Measurements from ENCODE around the gene LNPEP. TPM values are rescaled to one million over a fixed set of nuclear protein-coding genes. Genes with fewer than 3 reads are reported as not detected.

The LNPEP gene
- total and polyA plus RNA-seq, 10 of the 15 experiments (the other 5 are each of a cell fraction or from before 2014, with no cell fraction given) = 5.6 to 54.9 (median 25.0) TPM

DNA sequence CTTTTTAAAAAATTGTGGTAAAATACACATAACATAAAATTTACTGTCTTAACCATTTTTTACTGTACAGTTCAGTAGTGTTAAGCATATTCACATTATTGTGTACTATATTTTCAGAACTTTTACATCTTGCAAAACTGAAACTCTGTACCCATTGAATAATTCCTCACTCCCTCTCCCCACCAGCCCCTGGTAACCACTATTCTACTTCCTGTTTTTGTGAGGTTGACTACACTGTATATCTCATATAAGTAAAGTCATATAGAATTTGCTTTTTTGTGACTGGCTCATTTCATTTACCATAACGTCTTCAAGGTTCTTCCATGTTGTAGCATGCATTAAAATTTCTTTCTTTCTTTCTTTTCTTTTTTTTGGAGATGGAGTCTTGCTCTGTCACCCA is 87.0 kb downstream of the LNPEP start:
- H3K9me3 ChIP-seq (replicated peaks; ENCODE audit: control insufficient read depth, insufficient read depth, low read length) = no peaks in the 10 kb centered on the region
- no peaks in the 10 kb centered on the region for H3K79me2 ChIP-seq (ENCODE audit: control insufficient read depth, insufficient read depth, low read length)
- no peak overlapping the region for H3K9ac ChIP-seq (ENCODE audit: control insufficient read depth, insufficient read depth, low read length)
- peaks cover 5% of the 10 kb centered on the region; the same call in 1 of the 2 replicates for H3K4me1 ChIP-seq (ENCODE audit: control insufficient read depth, insufficient read depth, low read length)
- no peak for TF ChIP-seq ZBED1 (IDR thresholded peaks at IDR 0.05; ENCODE audit: borderline replicate concordance)
- TF ChIP-seq RFX5 (IDR thresholded peaks at IDR 0.05; ENCODE audit: low read depth, low read length) = no peak
- TF ChIP-seq RUNX3 (IDR thresholded peaks at IDR 0.05; ENCODE audit: low read length) = 0 out of 2 replicates have a peak, but pooled peaks have one; percentile 14
- DNase-seq (ENCODE audit: low read depth, low spot score) (no peak), FAIRE-seq (no peak), ATAC-seq (peak; percentile 77)
- H3K27ac ChIP-seq (ENCODE audit: control insufficient read depth, insufficient read depth) = no peak overlapping the region
- CTCF ChIA-PET = interaction anchor here (1.1 to 1.3 kb wide), 2 partner anchors 25 to 120 kb away, joined by 4 to 5 read pairs; partner anchors contain the start of gene LIX1
- no TSS peak for BruUV-seq (replicated peaks)
- H3K4me3 ChIP-seq = no peak overlapping the region
- H4K20me1 ChIP-seq (ENCODE audit: control insufficient read depth, insufficient read depth) = no peaks in the 10 kb centered on the region
- POLR2A ChIA-PET = no interaction called here
- WGBS (ENCODE audit: insufficient coverage, insufficient replicate concordance, low lambda C conversion rate, missing lambda C conversion rate) = 50% methylated on average over 1 of the region's 1 CpG
- SMC1A ChIA-PET (ENCODE audit: uncharacterized antibody, unreplicated experiment) = no interaction called here
- H2AFZ ChIP-seq (ENCODE audit: control insufficient read depth, low read depth, low read length) = no peak overlapping the region
- H3K4me2 ChIP-seq (ENCODE audit: control insufficient read depth, insufficient read depth) = no peak overlapping the region
- peaks cover 3 to 29% of the 10 kb centered on the region in 2 experiments for H3K36me3 ChIP-seq (ENCODE audit: control insufficient read depth in 2 of 2, insufficient read depth in 2 of 2, low read length in 1 of 2)
- in situ Hi-C loops (cut with MboI) = loop anchor here (25.0 kb wide), 1 partner anchor 1864 kb away; no protein-coding TSS in a partner anchor
- intact Hi-C loops (cut with micrococcal nuclease; ENCODE audit: unreplicated experiment) = no loop called here
- RAD21 ChIA-PET (ENCODE audit: unreplicated experiment) = no interaction called here
- H3K27me3 ChIP-seq (replicated peaks in 1 of 2; ENCODE audit: control insufficient read depth in 2 of 2, insufficient read depth in 2 of 2, low read length in 1 of 2) = no peaks in the 10 kb centered on the region

- no peak for ATAC-seq
- Histone ChIP-seq H3K79me2 (ENCODE audit: control insufficient read depth, insufficient read depth, low read length) (no peaks in the 10 kb centered on the region), H4K20me1 (ENCODE audit: control insufficient read depth, insufficient read depth) (no peaks in the 10 kb centered on the region), H3K4me2 (ENCODE audit: control insufficient read depth, insufficient read depth) (no peak overlapping the region), H3K9ac (ENCODE audit: control insufficient read depth, insufficient read depth, low read length) (no peak overlapping the region), H3K36me3 (ENCODE audit: control insufficient read depth in 2 of 2, insufficient read depth in 2 of 2, low read length in 1 of 2) (peaks cover 5 to 36% of the 10 kb centered on the region in 2 experiments), H3K9me3 (replicated peaks; ENCODE audit: control insufficient read depth, insufficient read depth, low read length) (no peaks in the 10 kb centered on the region), H3K27ac (ENCODE audit: control insufficient read depth, insufficient read depth) (no peak overlapping the region), H3K4me1 (ENCODE audit: control insufficient read depth, insufficient read depth, low read length) (peaks cover 5% of the 10 kb centered on the region; the same call in 1 of the 2 replicates), H3K27me3 (replicated peaks in 1 of 2; ENCODE audit: control insufficient read depth in 2 of 2, insufficient read depth in 2 of 2, low read length in 1 of 2) (no peaks in the 10 kb centered on the region), H3K4me3 (no peak overlapping the region), H2AFZ (ENCODE audit: control insufficient read depth, low read depth, low read length) (no peak overlapping the region)
- in situ Hi-C loops (cut with MboI) (no loop called here), intact Hi-C loops (cut with micrococcal nuclease; ENCODE audit: unreplicated experiment) (no loop called here)
- POLR2A ChIA-PET = interaction anchor here (0.8 kb wide), 1 partner anchor 10 kb away, joined by 3 read pairs; no protein-coding TSS in a partner anchor
- no peak for DNase-seq (ENCODE audit: low read depth, low spot score)
- BruUV-seq (replicated peaks) = no TSS peak
- CTCF ChIA-PET = interaction anchor here (1.0 to 1.5 kb wide), 4 partner anchors 16 to 272 kb away, joined by 3 to 5 read pairs (median 4); no protein-coding TSS in a partner anchor
- SMC1A ChIA-PET (ENCODE audit: uncharacterized antibody, unreplicated experiment) = interaction anchor here (0.8 to 2.4 kb wide), 3 partner anchors 11 to 20 kb away, joined by 3 to 6 read pairs (median 5); no protein-coding TSS in a partner anchor
- RAD21 ChIA-PET (ENCODE audit: unreplicated experiment) = interaction anchor here (0.9 to 1.3 kb wide), 2 partner anchors 32 to 158 kb away, joined by 3 to 4 read pairs; no protein-coding TSS in a partner anchor
- FAIRE-seq = no peak
- WGBS (ENCODE audit: insufficient coverage, insufficient replicate concordance, low lambda C conversion rate, missing lambda C conversion rate) = 100% methylated on average over 6 of the region's 6 CpGs
- TF ChIP-seq, protein P1, sequence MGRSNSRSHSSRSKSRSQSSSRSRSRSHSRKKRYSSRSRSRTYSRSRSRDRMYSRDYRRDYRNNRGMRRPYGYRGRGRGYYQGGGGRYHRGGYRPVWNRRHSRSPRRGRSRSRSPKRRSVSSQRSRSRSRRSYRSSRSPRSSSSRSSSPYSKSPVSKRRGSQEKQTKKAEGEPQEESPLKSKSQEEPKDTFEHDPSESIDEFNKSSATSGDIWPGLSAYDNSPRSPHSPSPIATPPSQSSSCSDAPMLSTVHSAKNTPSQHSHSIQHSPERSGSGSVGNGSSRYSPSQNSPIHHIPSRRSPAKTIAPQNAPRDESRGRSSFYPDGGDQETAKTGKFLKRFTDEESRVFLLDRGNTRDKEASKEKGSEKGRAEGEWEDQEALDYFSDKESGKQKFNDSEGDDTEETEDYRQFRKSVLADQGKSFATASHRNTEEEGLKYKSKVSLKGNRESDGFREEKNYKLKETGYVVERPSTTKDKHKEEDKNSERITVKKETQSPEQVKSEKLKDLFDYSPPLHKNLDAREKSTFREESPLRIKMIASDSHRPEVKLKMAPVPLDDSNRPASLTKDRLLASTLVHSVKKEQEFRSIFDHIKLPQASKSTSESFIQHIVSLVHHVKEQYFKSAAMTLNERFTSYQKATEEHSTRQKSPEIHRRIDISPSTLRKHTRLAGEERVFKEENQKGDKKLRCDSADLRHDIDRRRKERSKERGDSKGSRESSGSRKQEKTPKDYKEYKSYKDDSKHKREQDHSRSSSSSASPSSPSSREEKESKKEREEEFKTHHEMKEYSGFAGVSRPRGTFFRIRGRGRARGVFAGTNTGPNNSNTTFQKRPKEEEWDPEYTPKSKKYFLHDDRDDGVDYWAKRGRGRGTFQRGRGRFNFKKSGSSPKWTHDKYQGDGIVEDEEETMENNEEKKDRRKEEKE (IDR thresholded peaks at IDR 0.05) = no peak
- TF ChIP-seq, protein P2, sequence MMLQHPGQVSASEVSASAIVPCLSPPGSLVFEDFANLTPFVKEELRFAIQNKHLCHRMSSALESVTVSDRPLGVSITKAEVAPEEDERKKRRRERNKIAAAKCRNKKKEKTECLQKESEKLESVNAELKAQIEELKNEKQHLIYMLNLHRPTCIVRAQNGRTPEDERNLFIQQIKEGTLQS (IDR thresholded peaks at IDR 0.05; ENCODE audit: borderline replicate concordance, extremely low read depth, low read depth, low read length) = no peak
- no peak for TF ChIP-seq ZBTB40 (IDR thresholded peaks at IDR 0.05; ENCODE audit: borderline replicate concordance)
- no peak for TF ChIP-seq IRF5 (IDR thresholded peaks at IDR 0.05; ENCODE audit: borderline replicate concordance)
Observed at GRCh38 chr5:97026721-97027120, 90.8 kb downstream of the LNPEP start.

Measured in GM12878 (cell line).